GM18498 (cell line): Measurements from ENCODE around the gene ZBTB40.

Experiments
- ATAC-seq: cut with Tn5 transposase; IDR thresholded peaks from one replicate; pipeline ENCODE4 v1.9.1; 2021; ENCODE audit warnings: mild to moderate bottlenecking, moderate library complexity; ENCODE audit not compliant: unreplicated experiment

The ZBTB40 gene

GRCh38 chr1:22451702-22452480 is at the start of gene ZBTB40:
Gene ZBTB40 (plus strand): TSS chr1:22451851. CDS start chr1:22489949, 38,098 bp downstream.
- ATAC-seq = peak; percentile 83

GRCh38 chr1:22402356-22403053 is 49.1 kb upstream of the ZBTB40 start:
- ATAC-seq = no peak

- ATAC-seq = no peak
These were observed 47.2 kb upstream of the ZBTB40 start for GRCh38 chr1:22404486-22404885.

GRCh38 chr1:22406722-22407495 is 44.7 kb upstream of the ZBTB40 start:
- ATAC-seq = no peak

- no peak for ATAC-seq
These were observed 43.4 kb upstream of the ZBTB40 start for GRCh38 chr1:22408230-22408629.

GRCh38 chr1:22410401-22410800 is 41.2 kb upstream of the ZBTB40 start:
- no peak for ATAC-seq

- ATAC-seq = no peak
These were observed 40.6 kb upstream of the ZBTB40 start for GRCh38 chr1:22410928-22411495.

- no peak for ATAC-seq
These were observed 40.1 kb upstream of the ZBTB40 start for GRCh38 chr1:22411589-22411988.

GRCh38 chr1:22412932-22413727 is 38.5 kb upstream of the ZBTB40 start:
- no peak for ATAC-seq

- no peak for ATAC-seq
These were observed 37.9 kb upstream of the ZBTB40 start for GRCh38 chr1:22413799-22414198.

GRCh38 chr1:22414244-22414751 is 37.4 kb upstream of the ZBTB40 start:
- ATAC-seq = no peak

- no peak for ATAC-seq
These were observed 36.2 kb upstream of the ZBTB40 start for GRCh38 chr1:22415489-22415888.

GRCh38 chr1:22416555-22417454 is 34.8 kb upstream of the ZBTB40 start:
- no peak for ATAC-seq

- no peak for ATAC-seq
These were observed 34.2 kb upstream of the ZBTB40 start for GRCh38 chr1:22417466-22417865.

- ATAC-seq = no peak
These were observed 33.3 kb upstream of the ZBTB40 start for GRCh38 chr1:22418312-22418711.

- no peak for ATAC-seq
These were observed 32.7 kb upstream of the ZBTB40 start for GRCh38 chr1:22418933-22419382.

GRCh38 chr1:22420455-22421053 is 31.1 kb upstream of the ZBTB40 start:
- ATAC-seq = no peak

- no peak for ATAC-seq
These were observed 24.9 kb upstream of the ZBTB40 start for GRCh38 chr1:22426781-22427180.

- no peak for ATAC-seq
These were observed 23.0 kb upstream of the ZBTB40 start for GRCh38 chr1:22428672-22429071.
